ENCODE measurements around the gene AXIN2. TPM values are rescaled to one million over a fixed set of nuclear protein-coding genes. Genes with fewer than 3 reads are reported as not detected.

The AXIN2 gene
- total RNA-seq, 2 experiments from 2014 or later: 3.9 to 4.4 TPM

GRCh38 chr17:65558311-65558682 is 3.2 kb downstream of the AXIN2 start:
- no peaks in the 10 kb centered on the region for H3K9me3 Mint-ChIP-seq
- H3K4me3 Mint-ChIP-seq: peak overlapping the region; percentile 76
- peaks cover 22% of the 10 kb centered on the region for H3K4me1 Mint-ChIP-seq (ENCODE audit: low read depth)
- POLR2A ChIA-PET: interaction anchor here (0.6 to 1.1 kb wide), 2 partner anchors 27 to 32 kb away, joined by 3 read pairs; no protein-coding TSS in a partner anchor
- H3K27me3 Mint-ChIP-seq: no peaks in the 10 kb centered on the region
- peaks cover 1% of the 10 kb centered on the region for H3K36me3 Mint-ChIP-seq
- H3K27ac Mint-ChIP-seq: no peak overlapping the region
- intact Hi-C loops (cut with micrococcal nuclease): loop anchor here (10.0 kb wide), 2 partner anchors 103 to 607 kb away; no protein-coding TSS in a partner anchor
- no peak for DNase-seq
- CTCF ChIA-PET: interaction anchor here (1.2 to 3.6 kb wide), 3 partner anchors 327 to 608 kb away, joined by 4 to 38 read pairs (median 4); no protein-coding TSS in a partner anchor

DNA sequence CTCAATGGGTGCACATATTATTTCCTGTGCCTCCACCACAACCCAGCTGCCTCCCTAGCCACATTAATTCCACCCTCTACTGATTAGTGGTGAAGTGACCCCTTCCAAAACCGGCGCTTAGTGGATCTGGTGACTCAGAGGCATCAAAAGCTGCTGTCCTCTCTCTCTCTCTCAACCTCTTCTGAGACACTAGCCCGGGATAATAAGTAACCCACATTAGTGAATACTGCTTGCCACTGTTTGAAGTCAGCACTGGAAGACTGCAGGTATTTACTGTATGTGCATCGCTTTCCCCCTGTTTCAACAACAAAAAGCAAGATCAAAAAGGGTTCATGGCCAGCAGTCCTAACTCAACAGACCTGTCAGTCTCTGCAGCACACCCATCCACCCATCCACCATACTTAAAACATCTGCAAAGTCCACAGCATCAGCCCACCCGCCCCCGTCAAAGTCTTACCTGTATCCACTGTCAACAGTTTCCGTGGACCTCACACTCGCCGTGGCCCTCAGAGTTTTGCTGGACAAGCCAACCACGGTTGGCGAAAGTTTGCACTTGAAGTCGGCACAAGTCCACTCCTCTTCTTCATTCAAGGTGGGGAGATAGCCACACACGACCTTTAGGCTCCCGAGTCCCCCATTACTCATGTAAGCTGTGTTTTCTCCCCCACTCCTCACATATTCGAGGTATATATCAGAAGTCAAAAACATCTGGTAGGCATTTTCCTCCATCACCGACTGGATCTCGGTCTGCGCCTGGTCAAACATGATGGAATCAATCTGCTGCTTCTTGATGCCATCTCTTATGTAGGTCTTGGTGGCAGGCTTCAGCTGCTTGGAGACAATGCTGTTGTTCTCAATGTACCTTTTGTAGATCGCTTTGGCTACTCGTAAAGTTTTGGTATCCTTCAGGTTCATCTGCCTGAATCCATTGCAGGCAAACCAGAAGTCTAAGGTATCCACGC is 3.8 kb downstream of the AXIN2 start:
- DNase-seq: peak; percentile 37
- CTCF ChIA-PET: interaction anchor here (0.7 to 3.6 kb wide), 13 partner anchors 15 to 608 kb away, joined by 3 to 38 read pairs (median 4); no protein-coding TSS in a partner anchor
- peaks cover 21% of the 10 kb centered on the region for H3K4me1 Mint-ChIP-seq (ENCODE audit: low read depth)
- peaks cover 4% of the 10 kb centered on the region for H3K36me3 Mint-ChIP-seq
- no peak overlapping the region for H3K27ac Mint-ChIP-seq
- H3K4me3 Mint-ChIP-seq: no peak overlapping the region
- H3K27me3 Mint-ChIP-seq: no peaks in the 10 kb centered on the region
- intact Hi-C loops (cut with micrococcal nuclease): loop anchor here (2.0 to 10.0 kb wide), 4 partner anchors 27 to 607 kb away; no protein-coding TSS in a partner anchor
- POLR2A ChIA-PET: interaction anchor here (0.6 kb wide), 1 partner anchor 31 kb away, joined by 3 read pairs; no protein-coding TSS in a partner anchor
- H3K9me3 Mint-ChIP-seq: no peaks in the 10 kb centered on the region

- Mint-ChIP-seq H3K36me3 (peaks cover 4% of the 10 kb centered on the region), H3K4me1 (ENCODE audit: low read depth) (peaks cover 23% of the 10 kb centered on the region), H3K27me3 (no peaks in the 10 kb centered on the region), H3K4me3 (no peak overlapping the region), H3K27ac (no peak overlapping the region), H3K9me3 (no peaks in the 10 kb centered on the region)
- DNase-seq: no peak
- CTCF ChIA-PET: interaction anchor here (0.7 to 3.6 kb wide), 14 partner anchors 14 to 415 kb away, joined by 3 to 38 read pairs (median 3); no protein-coding TSS in a partner anchor
- intact Hi-C loops (cut with micrococcal nuclease): loop anchor here (1.0 to 10.0 kb wide), 7 partner anchors 28 to 608 kb away; no protein-coding TSS in a partner anchor
- POLR2A ChIA-PET: no interaction called here
Measured at GRCh38 chr17:65556910-65557348, 4.5 kb downstream of the AXIN2 start.

GRCh38 chr17:65556014-65556909 is 5.2 kb downstream of the AXIN2 start:
- ChIA-PET CTCF (interaction anchor here (0.8 to 3.6 kb wide), 17 partner anchors 13 to 609 kb away, joined by 3 to 38 read pairs (median 3); no protein-coding TSS in a partner anchor), POLR2A (no interaction called here)
- peak; percentile 91 for DNase-seq
- Mint-ChIP-seq H3K36me3 (peaks cover 6% of the 10 kb centered on the region), H3K27me3 (no peaks in the 10 kb centered on the region), H3K27ac (no peak overlapping the region), H3K4me1 (ENCODE audit: low read depth) (peaks cover 27% of the 10 kb centered on the region), H3K4me3 (no peak overlapping the region), H3K9me3 (no peaks in the 10 kb centered on the region)
- intact Hi-C loops (cut with micrococcal nuclease): loop anchor here (1.0 to 10.0 kb wide), 7 partner anchors 29 to 609 kb away; no protein-coding TSS in a partner anchor

DNA sequence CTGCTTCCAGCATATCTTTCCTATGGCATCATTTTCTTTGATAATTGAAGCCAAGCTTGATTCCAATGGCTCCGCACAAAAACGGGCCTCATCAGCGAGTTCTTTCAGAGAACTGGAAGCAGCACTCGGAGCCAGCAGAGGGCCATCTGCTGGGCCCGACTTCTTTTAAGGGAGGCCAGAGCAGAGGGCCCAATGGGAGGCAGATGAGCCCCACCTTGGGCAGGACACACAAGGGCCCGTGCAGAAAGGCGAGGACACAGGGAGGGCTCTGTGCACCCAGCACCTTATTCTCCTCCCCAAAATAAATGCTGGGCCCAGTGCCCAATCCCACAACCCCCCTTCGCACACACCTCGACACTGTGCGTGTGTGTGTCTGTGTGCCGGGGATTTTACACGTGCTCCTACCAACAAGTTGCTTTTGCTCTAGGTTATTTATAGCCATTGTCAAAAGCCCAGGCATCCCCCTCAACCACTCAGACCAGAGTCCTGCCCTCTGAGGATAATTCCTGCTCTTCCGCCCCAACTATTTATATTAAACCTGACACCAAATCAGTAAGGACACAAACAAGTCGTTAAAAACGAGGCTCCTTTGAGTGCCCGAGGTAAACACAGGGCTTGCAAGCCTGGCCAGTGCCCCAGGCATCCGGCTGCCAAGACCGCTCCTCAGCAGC is 6.8 kb downstream of the AXIN2 start:
- POLR2A ChIA-PET: no interaction called here
- Mint-ChIP-seq H3K4me3 (no peak overlapping the region), H3K27ac (no peak overlapping the region), H3K9me3 (no peaks in the 10 kb centered on the region), H3K4me1 (ENCODE audit: low read depth) (peaks cover 40% of the 10 kb centered on the region), H3K36me3 (peaks cover 6% of the 10 kb centered on the region), H3K27me3 (no peaks in the 10 kb centered on the region)
- DNase-seq: no peak
- intact Hi-C loops (cut with micrococcal nuclease): loop anchor here (10.0 kb wide), 2 partner anchors 100 to 610 kb away; no protein-coding TSS in a partner anchor
- CTCF ChIA-PET: interaction anchor here (0.7 to 3.0 kb wide), 4 partner anchors 260 to 611 kb away, joined by 3 to 31 read pairs (median 4); no protein-coding TSS in a partner anchor

- CTCF ChIA-PET: interaction anchor here (0.7 to 1.4 kb wide), 3 partner anchors 30 to 611 kb away, joined by 3 to 9 read pairs (median 4); no protein-coding TSS in a partner anchor
- Mint-ChIP-seq H3K27me3 (no peaks in the 10 kb centered on the region), H3K36me3 (peaks cover 11% of the 10 kb centered on the region), H3K27ac (peak overlapping the region; percentile 20), H3K9me3 (no peaks in the 10 kb centered on the region), H3K4me3 (peak overlapping the region; percentile 2), H3K4me1 (ENCODE audit: low read depth) (peaks cover 41% of the 10 kb centered on the region)
- POLR2A ChIA-PET: interaction anchor here (1.4 kb wide), 1 partner anchor 11 kb away, joined by 4 read pairs; no protein-coding TSS in a partner anchor
- peak; percentile 46 for DNase-seq
- intact Hi-C loops (cut with micrococcal nuclease): loop anchor here (1.0 to 10.0 kb wide), 4 partner anchors 31 to 611 kb away; no protein-coding TSS in a partner anchor
Measured at GRCh38 chr17:65553646-65554552, 7.5 kb downstream of the AXIN2 start.

GRCh38 chr17:65553009-65553645 is 8.3 kb downstream of the AXIN2 start:
- Mint-ChIP-seq H3K27ac (peak overlapping the region; percentile 20), H3K36me3 (peaks cover 17% of the 10 kb centered on the region), H3K4me3 (no peak overlapping the region), H3K9me3 (no peaks in the 10 kb centered on the region), H3K4me1 (ENCODE audit: low read depth) (peaks cover 47% of the 10 kb centered on the region), H3K27me3 (no peaks in the 10 kb centered on the region)
- DNase-seq: no peak
- ChIA-PET POLR2A (interaction anchor here (1.4 kb wide), 1 partner anchor 11 kb away, joined by 4 read pairs; no protein-coding TSS in a partner anchor), CTCF (interaction anchor here (0.9 to 1.4 kb wide), 3 partner anchors 29 to 612 kb away, joined by 3 to 9 read pairs (median 3); no protein-coding TSS in a partner anchor)
- intact Hi-C loops (cut with micrococcal nuclease): loop anchor here (1.0 to 10.0 kb wide), 4 partner anchors 30 to 612 kb away; no protein-coding TSS in a partner anchor

GRCh38 chr17:65552214-65552613 is 9.2 kb downstream of the AXIN2 start:
- intact Hi-C loops (cut with micrococcal nuclease): loop anchor here (2.0 to 10.0 kb wide), 3 partner anchors 97 to 613 kb away; no protein-coding TSS in a partner anchor
- CTCF ChIA-PET: interaction anchor here (0.9 to 1.4 kb wide), 2 partner anchors 28 to 323 kb away, joined by 3 to 9 read pairs; no protein-coding TSS in a partner anchor
- no peaks in the 10 kb centered on the region for H3K27me3 Mint-ChIP-seq
- POLR2A ChIA-PET: interaction anchor here (1.4 kb wide), 1 partner anchor 10 kb away, joined by 4 read pairs; no protein-coding TSS in a partner anchor
- no peak overlapping the region for H3K27ac Mint-ChIP-seq
- H3K36me3 Mint-ChIP-seq: peaks cover 18% of the 10 kb centered on the region
- no peak for DNase-seq
- H3K4me1 Mint-ChIP-seq (ENCODE audit: low read depth): peaks cover 54% of the 10 kb centered on the region
- H3K9me3 Mint-ChIP-seq: no peaks in the 10 kb centered on the region
- H3K4me3 Mint-ChIP-seq: no peak overlapping the region

GRCh38 chr17:65551267-65552040 is 10.0 kb downstream of the AXIN2 start:
- Mint-ChIP-seq H3K4me1 (ENCODE audit: low read depth) (peaks cover 59% of the 10 kb centered on the region), H3K4me3 (no peak overlapping the region), H3K9me3 (no peaks in the 10 kb centered on the region), H3K27me3 (no peaks in the 10 kb centered on the region), H3K27ac (no peak overlapping the region), H3K36me3 (peaks cover 18% of the 10 kb centered on the region)
- intact Hi-C loops (cut with micrococcal nuclease): loop anchor here (2.0 to 10.0 kb wide), 3 partner anchors 97 to 613 kb away; no protein-coding TSS in a partner anchor
- ChIA-PET CTCF (no interaction called here), POLR2A (no interaction called here)
- DNase-seq: no peak
